Cardiac fibroblast (primary cell): ENCODE data around the gene ESPNL.

Experiments used
- DNase-seq, 2 donors: peaks; one replicate each; pipeline versions ENCODE4 v3.0.0 to v3.0.0-alpha.2; 2010; ENCODE audit warnings: low read depth in 2 of 2
- H3K4me3 ChIP-seq, 2 donors: replicated peaks in 1 of 2; 1 replicate in 1 of 2; 2 replicates in 1 of 2; pipeline ENCODE4 v1.5.1; 2011; ENCODE audit warnings: low read depth in 2 of 2, low read length in 2 of 2, mild to moderate bottlenecking in 2 of 2, moderate library complexity in 1 of 2
- TF ChIP-seq, protein P1 (sequence below): IDR thresholded peaks from one replicate; pipeline ENCODE4 v1.5.1; 2011; ENCODE audit warnings: low read depth, mild to moderate bottlenecking, low read length, inconsistent platforms

ESPNL gene

DNA sequence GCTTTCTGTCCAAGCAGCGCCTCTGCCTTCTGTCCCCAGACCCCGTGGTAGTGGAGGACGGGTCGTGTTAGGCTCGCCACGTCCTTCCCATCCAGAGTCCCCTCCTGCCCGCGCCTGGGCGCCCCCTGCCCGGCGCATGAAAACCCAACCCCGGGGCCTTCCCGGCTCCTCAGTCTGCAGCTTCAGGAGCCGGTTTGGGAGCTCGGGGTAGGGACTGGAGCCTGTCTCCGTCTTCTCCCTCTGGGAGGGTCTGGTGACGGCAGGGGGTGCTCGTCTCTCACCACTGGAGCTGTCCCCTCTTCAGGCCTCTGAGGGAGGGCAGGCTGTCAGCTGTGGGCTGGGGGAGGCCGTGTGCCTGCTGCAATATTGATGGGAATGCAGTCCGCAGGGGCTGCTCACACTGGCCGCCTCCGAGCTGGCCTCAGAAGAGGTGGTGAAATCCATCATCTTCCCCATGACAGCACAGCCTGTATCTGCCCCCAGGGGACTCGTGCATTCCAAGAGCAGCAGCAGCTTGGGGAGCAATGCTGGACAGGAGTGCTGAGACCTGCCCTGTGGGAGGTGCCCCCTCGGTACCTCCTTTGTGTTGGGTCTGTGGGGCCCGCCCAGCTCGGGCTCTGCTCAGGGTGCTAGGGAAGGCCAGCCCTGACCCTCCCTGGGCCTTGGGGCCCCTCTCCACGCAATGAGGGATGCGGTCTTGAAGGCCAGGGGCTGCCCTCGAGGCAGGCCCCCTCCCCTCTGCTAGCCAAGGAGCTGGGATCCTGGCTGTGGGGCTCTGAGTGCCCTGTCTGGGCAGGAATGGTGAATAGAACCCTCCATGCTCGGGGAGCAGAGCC lies 20.5 kb downstream of the ESPNL start:
- no peak overlapping the region for H3K4me3 ChIP-seq
- peak; percentile 30 to 41 for DNase-seq
- TF ChIP-seq, protein P1, sequence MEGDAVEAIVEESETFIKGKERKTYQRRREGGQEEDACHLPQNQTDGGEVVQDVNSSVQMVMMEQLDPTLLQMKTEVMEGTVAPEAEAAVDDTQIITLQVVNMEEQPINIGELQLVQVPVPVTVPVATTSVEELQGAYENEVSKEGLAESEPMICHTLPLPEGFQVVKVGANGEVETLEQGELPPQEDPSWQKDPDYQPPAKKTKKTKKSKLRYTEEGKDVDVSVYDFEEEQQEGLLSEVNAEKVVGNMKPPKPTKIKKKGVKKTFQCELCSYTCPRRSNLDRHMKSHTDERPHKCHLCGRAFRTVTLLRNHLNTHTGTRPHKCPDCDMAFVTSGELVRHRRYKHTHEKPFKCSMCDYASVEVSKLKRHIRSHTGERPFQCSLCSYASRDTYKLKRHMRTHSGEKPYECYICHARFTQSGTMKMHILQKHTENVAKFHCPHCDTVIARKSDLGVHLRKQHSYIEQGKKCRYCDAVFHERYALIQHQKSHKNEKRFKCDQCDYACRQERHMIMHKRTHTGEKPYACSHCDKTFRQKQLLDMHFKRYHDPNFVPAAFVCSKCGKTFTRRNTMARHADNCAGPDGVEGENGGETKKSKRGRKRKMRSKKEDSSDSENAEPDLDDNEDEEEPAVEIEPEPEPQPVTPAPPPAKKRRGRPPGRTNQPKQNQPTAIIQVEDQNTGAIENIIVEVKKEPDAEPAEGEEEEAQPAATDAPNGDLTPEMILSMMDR, result peak; percentile 15

DNA sequence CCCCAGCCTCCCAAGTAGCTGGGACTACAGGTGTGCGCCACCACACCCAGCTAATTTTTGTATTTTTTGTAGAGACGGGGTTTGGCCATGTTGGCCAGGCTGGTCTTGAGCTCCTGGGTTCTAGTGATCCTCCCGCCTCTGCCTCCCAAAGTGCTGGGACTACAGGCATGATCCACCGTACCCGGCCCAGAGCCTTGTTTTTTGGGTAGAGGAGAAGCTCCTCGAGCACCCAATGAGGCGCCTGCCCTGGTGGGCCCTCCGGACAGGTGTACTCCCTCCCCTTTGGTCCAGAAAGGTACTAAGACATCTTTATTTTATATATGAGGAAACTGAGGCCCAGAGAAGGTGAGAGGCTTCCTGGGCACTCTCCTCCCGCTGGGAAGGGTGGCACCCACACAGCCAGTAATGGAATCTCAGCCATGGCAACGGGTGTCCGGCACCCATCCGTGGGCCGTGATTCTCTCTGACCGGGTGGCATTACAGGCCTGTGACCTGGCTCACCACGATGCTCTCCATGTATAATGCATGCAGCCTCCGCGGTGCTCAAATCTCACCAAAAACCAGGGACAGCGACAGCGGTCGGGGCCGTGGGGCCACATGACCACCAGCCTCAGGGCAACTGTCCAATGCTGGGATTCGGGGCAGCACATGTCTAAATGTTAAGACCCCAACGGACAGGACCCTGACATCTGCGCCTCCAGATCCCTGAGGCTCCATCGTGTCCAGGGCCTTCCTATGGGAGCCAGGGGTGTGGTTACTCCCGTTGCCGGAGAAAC lies 21.6 kb downstream of the ESPNL start:
- TF ChIP-seq, protein P1, result no peak

DNA sequence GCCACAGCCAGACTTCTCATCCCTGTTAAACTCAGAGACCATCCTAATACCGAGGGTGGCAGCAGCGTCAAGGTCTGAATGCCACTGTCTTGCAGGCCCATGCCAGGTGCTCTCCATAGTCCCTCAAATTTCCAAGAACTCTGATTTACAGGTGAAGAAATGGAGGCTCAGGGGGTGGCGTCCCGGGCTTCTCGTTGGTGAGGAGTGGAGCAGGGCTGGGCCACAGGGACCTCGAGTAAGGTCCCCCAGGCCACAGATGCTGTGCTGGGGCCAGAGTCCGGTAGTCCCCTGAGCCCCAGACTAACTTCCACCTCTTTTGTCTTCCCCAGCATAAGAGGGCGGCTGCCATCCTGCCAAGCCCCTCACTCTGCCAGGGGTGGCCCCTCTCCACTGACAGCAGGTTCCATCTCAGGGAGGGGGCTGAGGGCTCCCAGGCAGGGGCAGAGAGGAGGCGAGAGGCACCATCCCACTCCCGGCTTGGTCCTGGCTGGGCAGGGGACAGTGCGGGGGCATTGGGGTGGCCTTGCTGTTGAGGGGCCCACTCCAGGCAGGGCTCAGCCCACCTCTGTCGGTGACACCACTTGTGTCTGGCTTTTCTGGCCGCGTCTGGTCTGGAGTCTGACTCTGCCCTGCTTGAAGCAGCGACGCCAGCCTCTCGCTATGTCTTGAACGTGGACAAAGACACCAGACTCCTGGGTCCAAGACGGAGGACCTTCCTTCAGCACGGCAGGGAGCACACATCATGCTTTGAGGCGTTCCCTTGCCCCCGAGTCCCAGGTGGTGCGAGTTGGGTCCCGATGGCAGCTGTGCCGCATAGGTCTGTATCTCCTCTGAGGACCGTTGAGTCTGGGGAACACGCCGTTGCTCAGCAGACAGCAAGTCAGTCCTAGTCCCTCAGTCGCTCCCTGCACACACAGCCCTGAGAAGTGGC lies 22.4 kb downstream of the ESPNL start:
- TF ChIP-seq, protein P1, result no peak
- no peak overlapping the region for H3K4me3 ChIP-seq
- no peak for DNase-seq

More for the DNA sequence above, 21.6 kb downstream of the ESPNL start:
- H3K4me3 ChIP-seq, result no peak overlapping the region
- DNase-seq, result no peak

DNA sequence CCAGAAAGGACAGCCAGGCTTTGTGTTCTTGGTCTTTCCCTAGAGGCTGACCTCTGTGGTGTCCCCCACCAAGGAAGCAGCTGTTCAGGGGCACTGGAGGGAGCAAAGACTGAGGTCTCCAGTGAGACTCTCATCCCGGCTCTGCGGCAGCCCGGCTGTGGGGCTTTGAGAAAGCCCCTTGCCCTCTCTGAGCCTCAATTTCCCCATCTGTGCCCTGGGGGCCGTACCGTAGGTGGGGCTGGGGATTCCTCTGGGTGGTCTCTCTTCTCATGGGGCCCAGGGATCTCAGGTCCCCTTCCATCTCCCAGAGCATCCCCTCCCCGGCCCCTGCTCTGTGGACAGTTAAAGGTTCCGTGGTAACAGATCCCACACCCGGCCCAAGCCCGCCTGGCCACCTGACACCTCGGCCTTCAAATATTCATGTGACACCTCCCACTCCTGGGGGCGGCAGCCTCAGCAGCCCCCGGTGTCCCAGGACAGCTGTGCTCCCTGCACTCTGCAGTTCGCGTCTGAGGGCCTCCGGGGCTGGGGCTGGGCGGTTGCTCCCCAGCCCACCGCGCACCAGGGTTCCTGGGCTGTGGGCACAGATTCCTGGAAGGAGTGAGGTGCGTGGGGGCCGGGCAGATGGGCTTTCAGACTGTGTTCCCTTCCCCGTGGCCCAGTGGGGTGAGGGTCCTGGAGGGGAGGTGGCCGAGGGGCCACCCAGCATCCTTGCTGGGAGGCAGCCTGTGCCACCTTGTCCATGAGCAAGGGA lies 23.3 kb downstream of the ESPNL start:
- no peak for DNase-seq
- H3K4me3 ChIP-seq, result no peak overlapping the region
- TF ChIP-seq, protein P1, result no peak

DNA sequence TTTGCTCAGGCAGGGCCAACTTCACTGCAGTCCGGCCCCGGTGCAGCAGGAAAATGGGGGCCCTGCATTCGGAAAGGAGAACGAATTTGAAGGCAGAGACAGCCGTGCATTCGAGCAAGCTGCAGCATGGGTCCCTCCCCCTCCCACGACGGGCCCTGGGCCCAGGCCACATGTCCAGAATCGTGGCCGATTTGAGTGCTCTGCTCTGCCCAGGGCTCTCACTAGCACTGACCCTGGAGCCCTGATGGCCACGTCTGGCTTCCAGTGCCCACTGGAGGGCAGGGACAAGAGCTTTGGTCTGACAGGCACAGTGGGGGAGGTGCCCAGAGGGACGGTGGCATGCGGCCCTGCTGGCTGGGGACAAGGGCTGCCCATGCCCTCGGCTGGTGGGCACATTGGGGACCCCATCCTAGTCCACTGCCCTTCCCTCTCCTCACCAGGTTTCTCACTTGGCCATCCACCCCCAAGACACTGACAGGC lies 23.9 kb downstream of the ESPNL start:
- TF ChIP-seq, protein P1, result no peak
- no peak overlapping the region for H3K4me3 ChIP-seq
- DNase-seq, result no peak
